NCI-H446 (cell line): Measurements from ENCODE around the gene CCDC117.
"Not testable (repeated sequence)": the region's sequence is repeated elsewhere in the genome, so short reads cannot be mapped to it uniquely, and the experiment has no call there.

Experiments used
- DNase-seq, 2 experiments: peaks; one replicate each; lab custom pipeline; 2025; lab: John Stamatoyannopoulos, UW

The CCDC117 gene

GRCh38 chr22:28801845-28802594 is 29.5 kb downstream of the CCDC117 start:
- peak in 1 of 2 experiments; percentile 22 for DNase-seq

- no peak for DNase-seq
Measured at GRCh38 chr22:28802595-28803123, 30.2 kb downstream of the CCDC117 start.

GRCh38 chr22:28805426-28805825 is 32.9 kb downstream of the CCDC117 start:
- not testable (repeated sequence) for DNase-seq

- DNase-seq: no peak
Measured at GRCh38 chr22:28808716-28809355, 36.3 kb downstream of the CCDC117 start.

GRCh38 chr22:28810821-28811491 is 38.5 kb downstream of the CCDC117 start:
- DNase-seq: no peak

GRCh38 chr22:28812516-28812915 is 40.0 kb downstream of the CCDC117 start:
- DNase-seq: no peak

- DNase-seq: no peak
Measured at GRCh38 chr22:28813772-28814518, 41.5 kb downstream of the CCDC117 start.

GRCh38 chr22:28815111-28815510 is 42.6 kb downstream of the CCDC117 start:
- no peak for DNase-seq

GRCh38 chr22:28815729-28816128 is 43.2 kb downstream of the CCDC117 start:
- DNase-seq: no peak

- no peak for DNase-seq
Measured at GRCh38 chr22:28817064-28817463, 44.6 kb downstream of the CCDC117 start.

GRCh38 chr22:28817919-28818859 is 45.7 kb downstream of the CCDC117 start:
- DNase-seq: no peak

GRCh38 chr22:28819253-28820096 is 47.0 kb downstream of the CCDC117 start:
- no peak for DNase-seq

- DNase-seq: no peak
Measured at GRCh38 chr22:28820885-28821284, 48.4 kb downstream of the CCDC117 start.

- no peak for DNase-seq
Measured at GRCh38 chr22:28821452-28821851, 49.0 kb downstream of the CCDC117 start.

- DNase-seq: no peak
Measured at GRCh38 chr22:28822930-28823551, 50.5 kb downstream of the CCDC117 start.

GRCh38 chr22:28824455-28824854 is 52.0 kb downstream of the CCDC117 start:
- DNase-seq: not testable (repeated sequence)

- DNase-seq: not testable (repeated sequence)
Measured at GRCh38 chr22:28826430-28826829, 53.9 kb downstream of the CCDC117 start.

GRCh38 chr22:28826921-28827320 is 54.4 kb downstream of the CCDC117 start:
- no peak for DNase-seq
